HEK293 (cell line): ENCODE measurements around the gene GBP3.

Experiments
- KLF7 ChIP-seq: fragments of 450-650 bp; formaldehyde crosslinking; IDR thresholded peaks from 2 replicates; pipeline ENCODE4 v1.5.1; 2016; ENCODE audit warnings: missing biosample characterization, missing genetic modification characterization, borderline replicate concordance
- TF ChIP-seq, protein P1 (sequence below): fragments of 450-650 bp; formaldehyde crosslinking; IDR thresholded peaks from 2 replicates; pipeline ENCODE4 v1.5.1; 2016; ENCODE audit warnings: missing biosample characterization, missing genetic modification characterization, low read depth
- TF ChIP-seq, protein P2 (sequence below): fragments of 450-650 bp; formaldehyde crosslinking; IDR thresholded peaks from 2 replicates; pipeline ENCODE4 v1.5.1; 2016; ENCODE audit warnings: missing biosample characterization, missing genetic modification characterization
- TF ChIP-seq, protein P3 (sequence below): fragments of 450-650 bp; formaldehyde crosslinking; IDR thresholded peaks from 2 replicates; pipeline ENCODE4 v1.5.1; 2016; ENCODE audit warnings: missing biosample characterization, missing genetic modification characterization

DNA sequence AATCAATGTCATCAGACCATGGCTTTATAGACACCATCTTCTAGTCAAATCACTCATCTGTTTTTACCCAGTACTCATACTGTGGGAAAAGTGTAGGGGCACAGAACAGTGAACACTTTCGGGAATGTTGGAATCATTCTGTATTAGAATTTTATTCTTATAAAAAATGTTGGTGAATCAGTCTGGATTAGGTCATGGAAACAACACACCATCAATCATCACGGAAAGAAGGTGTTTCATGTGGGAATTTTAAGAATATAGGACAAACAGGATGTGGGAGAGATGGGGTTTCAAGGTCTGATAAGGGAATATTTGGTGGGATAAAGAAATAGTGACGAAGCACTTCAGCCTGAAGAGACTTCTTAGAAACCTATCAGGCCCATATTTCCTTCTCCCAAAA, 25.1 kb upstream of the GBP3 start:
- TF ChIP-seq, protein P1, sequence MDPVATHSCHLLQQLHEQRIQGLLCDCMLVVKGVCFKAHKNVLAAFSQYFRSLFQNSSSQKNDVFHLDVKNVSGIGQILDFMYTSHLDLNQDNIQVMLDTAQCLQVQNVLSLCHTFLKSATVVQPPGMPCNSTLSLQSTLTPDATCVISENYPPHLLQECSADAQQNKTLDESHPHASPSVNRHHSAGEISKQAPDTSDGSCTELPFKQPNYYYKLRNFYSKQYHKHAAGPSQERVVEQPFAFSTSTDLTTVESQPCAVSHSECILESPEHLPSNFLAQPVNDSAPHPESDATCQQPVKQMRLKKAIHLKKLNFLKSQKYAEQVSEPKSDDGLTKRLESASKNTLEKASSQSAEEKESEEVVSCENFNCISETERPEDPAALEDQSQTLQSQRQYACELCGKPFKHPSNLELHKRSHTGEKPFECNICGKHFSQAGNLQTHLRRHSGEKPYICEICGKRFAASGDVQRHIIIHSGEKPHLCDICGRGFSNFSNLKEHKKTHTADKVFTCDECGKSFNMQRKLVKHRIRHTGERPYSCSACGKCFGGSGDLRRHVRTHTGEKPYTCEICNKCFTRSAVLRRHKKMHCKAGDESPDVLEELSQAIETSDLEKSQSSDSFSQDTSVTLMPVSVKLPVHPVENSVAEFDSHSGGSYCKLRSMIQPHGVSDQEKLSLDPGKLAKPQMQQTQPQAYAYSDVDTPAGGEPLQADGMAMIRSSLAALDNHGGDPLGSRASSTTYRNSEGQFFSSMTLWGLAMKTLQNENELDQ (tag by site-specific recombination) = no peak
- TF ChIP-seq, protein P2, sequence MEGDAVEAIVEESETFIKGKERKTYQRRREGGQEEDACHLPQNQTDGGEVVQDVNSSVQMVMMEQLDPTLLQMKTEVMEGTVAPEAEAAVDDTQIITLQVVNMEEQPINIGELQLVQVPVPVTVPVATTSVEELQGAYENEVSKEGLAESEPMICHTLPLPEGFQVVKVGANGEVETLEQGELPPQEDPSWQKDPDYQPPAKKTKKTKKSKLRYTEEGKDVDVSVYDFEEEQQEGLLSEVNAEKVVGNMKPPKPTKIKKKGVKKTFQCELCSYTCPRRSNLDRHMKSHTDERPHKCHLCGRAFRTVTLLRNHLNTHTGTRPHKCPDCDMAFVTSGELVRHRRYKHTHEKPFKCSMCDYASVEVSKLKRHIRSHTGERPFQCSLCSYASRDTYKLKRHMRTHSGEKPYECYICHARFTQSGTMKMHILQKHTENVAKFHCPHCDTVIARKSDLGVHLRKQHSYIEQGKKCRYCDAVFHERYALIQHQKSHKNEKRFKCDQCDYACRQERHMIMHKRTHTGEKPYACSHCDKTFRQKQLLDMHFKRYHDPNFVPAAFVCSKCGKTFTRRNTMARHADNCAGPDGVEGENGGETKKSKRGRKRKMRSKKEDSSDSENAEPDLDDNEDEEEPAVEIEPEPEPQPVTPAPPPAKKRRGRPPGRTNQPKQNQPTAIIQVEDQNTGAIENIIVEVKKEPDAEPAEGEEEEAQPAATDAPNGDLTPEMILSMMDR (tag by site-specific recombination) = no peak
- TF ChIP-seq KLF7 = no peak
- TF ChIP-seq, protein P3, sequence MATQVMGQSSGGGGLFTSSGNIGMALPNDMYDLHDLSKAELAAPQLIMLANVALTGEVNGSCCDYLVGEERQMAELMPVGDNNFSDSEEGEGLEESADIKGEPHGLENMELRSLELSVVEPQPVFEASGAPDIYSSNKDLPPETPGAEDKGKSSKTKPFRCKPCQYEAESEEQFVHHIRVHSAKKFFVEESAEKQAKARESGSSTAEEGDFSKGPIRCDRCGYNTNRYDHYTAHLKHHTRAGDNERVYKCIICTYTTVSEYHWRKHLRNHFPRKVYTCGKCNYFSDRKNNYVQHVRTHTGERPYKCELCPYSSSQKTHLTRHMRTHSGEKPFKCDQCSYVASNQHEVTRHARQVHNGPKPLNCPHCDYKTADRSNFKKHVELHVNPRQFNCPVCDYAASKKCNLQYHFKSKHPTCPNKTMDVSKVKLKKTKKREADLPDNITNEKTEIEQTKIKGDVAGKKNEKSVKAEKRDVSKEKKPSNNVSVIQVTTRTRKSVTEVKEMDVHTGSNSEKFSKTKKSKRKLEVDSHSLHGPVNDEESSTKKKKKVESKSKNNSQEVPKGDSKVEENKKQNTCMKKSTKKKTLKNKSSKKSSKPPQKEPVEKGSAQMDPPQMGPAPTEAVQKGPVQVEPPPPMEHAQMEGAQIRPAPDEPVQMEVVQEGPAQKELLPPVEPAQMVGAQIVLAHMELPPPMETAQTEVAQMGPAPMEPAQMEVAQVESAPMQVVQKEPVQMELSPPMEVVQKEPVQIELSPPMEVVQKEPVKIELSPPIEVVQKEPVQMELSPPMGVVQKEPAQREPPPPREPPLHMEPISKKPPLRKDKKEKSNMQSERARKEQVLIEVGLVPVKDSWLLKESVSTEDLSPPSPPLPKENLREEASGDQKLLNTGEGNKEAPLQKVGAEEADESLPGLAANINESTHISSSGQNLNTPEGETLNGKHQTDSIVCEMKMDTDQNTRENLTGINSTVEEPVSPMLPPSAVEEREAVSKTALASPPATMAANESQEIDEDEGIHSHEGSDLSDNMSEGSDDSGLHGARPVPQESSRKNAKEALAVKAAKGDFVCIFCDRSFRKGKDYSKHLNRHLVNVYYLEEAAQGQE (tag by site-specific recombination) = no peak
